ENCODE results near the gene FANCG.

FANCG gene

GRCh38 chr9:35042891-35043545, 36.7 kb downstream of the FANCG start:
- DNase-seq (ENCODE audit: low spot score), result no peak
- TF ChIP-seq CTCF (IDR thresholded peaks at IDR 0.05; ENCODE audit: extremely low read depth, missing control alignments), result no peak

- no peak for TF ChIP-seq CTCF (IDR thresholded peaks at IDR 0.05; ENCODE audit: extremely low read depth, missing control alignments)
- no peak for DNase-seq (ENCODE audit: low spot score)
These were observed 37.6 kb downstream of the FANCG start for GRCh38 chr9:35042081-35042604.

- TF ChIP-seq CTCF (IDR thresholded peaks at IDR 0.05; ENCODE audit: extremely low read depth, missing control alignments), result no peak
- DNase-seq (ENCODE audit: low spot score), result peak; percentile 28
These were observed 43.7 kb downstream of the FANCG start for GRCh38 chr9:35035851-35036701.

GRCh38 chr9:35033101-35033500, 46.6 kb downstream of the FANCG start:
- no peak for TF ChIP-seq CTCF (IDR thresholded peaks at IDR 0.05; ENCODE audit: extremely low read depth, missing control alignments)
- DNase-seq (ENCODE audit: low spot score), result no peak

- no peak for TF ChIP-seq CTCF (IDR thresholded peaks at IDR 0.05; ENCODE audit: extremely low read depth, missing control alignments)
- DNase-seq (ENCODE audit: low spot score), result no peak
These were observed 49.9 kb downstream of the FANCG start for GRCh38 chr9:35029852-35030251.

- DNase-seq (ENCODE audit: low spot score), result no peak
- TF ChIP-seq CTCF (IDR thresholded peaks at IDR 0.05; ENCODE audit: extremely low read depth, missing control alignments), result no peak
These were observed 50.5 kb downstream of the FANCG start for GRCh38 chr9:35029241-35029640.

GRCh38 chr9:35028341-35028740, 51.4 kb downstream of the FANCG start:
- TF ChIP-seq CTCF (IDR thresholded peaks at IDR 0.05; ENCODE audit: extremely low read depth, missing control alignments), result no peak
- no peak for DNase-seq (ENCODE audit: low spot score)
